ENCODE data around the gene TMEM161B.

DNA sequence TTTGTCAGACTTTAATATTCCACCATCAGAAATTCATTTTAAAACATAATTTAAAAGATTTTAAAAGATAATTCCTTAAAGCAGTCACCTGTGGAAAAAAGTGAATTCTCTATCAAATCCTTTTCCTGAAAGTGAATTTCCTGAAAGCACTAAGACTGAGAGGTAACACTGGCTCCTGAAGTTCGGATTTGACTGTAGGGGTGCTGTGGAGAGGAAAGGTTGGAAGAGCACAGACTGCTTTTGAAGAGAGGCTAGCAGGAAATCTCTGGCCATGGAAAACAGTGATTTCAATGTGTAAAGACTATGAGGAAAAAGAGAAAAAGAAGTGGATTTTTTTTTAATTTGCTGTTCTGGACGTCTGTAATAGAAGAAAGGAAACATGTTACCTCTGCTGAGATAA lies 35.7 kb upstream of the TMEM161B start:
- no peak for TF ChIP-seq POLR2A (IDR thresholded peaks at IDR 0.05; ENCODE audit: low read depth, low read length)
- no peak for TF ChIP-seq POLR2AphosphoS5 (IDR thresholded peaks at IDR 0.05; ENCODE audit: low read depth, low read length)

All from GM12891 (cell line).